Kidney (tissue), 14 donors: ENCODE measurements around the gene NUP98. TPM values are rescaled to one million over a fixed set of nuclear protein-coding genes. Genes with fewer than 3 reads are reported as not detected.

Experiments
- DNase-seq, 5 donors: peaks; one replicate each; pipeline ENCODE4 v3.0.0-alpha.2; 2013 to 2020
- FAIRE-seq: peaks from 2 replicates; lab custom pipeline; 2012; peaks lifted over from hg19 to GRCh38; lab: Jason Lieb, UNC
- H3K27ac ChIP-seq, 2 donors: one replicate each; pipeline ENCODE4 v1.7.0; 2013; ENCODE audit warnings: low read depth in 2 of 2, low read length in 2 of 2, inconsistent platforms in 1 of 2
- H3K27me3 ChIP-seq: one replicate; pipeline ENCODE4 v1.7.1; 2013; ENCODE audit warnings: low read length, inconsistent platforms; ENCODE audit not compliant: control insufficient read depth, insufficient read depth
- H3K36me3 ChIP-seq, 3 donors: one replicate each; pipeline versions ENCODE4 v1.7.0 to v1.7.1; 2013; ENCODE audit warnings: low read length in 3 of 3, control low read depth in 1 of 3, inconsistent platforms in 1 of 3; ENCODE audit not compliant: insufficient read depth in 3 of 3, control insufficient read depth in 2 of 3
- H3K4me1 ChIP-seq, 3 donors: one replicate each; pipeline versions ENCODE4 v1.7.0 to v1.7.1; 2013; ENCODE audit warnings: low read length in 3 of 3, inconsistent platforms in 1 of 3, low read depth in 1 of 3; ENCODE audit not compliant: control insufficient read depth in 2 of 3, insufficient read depth in 2 of 3
- H3K4me3 ChIP-seq, 3 donors: one replicate each; pipeline versions ENCODE4 v1.7.0 to v1.8.1; 2013; ENCODE audit warnings: low read length in 3 of 3, control low read depth in 1 of 3, inconsistent platforms in 1 of 3
- H3K9ac ChIP-seq, 3 donors: one replicate each; pipeline versions ENCODE4 v1.7.0 to v1.7.1; 2013; ENCODE audit warnings: low read length in 3 of 3, control low read depth in 1 of 3, inconsistent platforms in 1 of 3
- H3K9me3 ChIP-seq, 3 donors: one replicate each; pipeline versions ENCODE4 v1.7.0 to v1.7.1; 2013; ENCODE audit warnings: low read length in 3 of 3, control low read depth in 1 of 3, inconsistent platforms in 1 of 3; ENCODE audit not compliant: control insufficient read depth in 2 of 3, insufficient read depth in 1 of 3
- CTCF ChIP-seq: IDR thresholded peaks from 3 replicates; pipeline ENCODE4 v1.5.1; 2012; ENCODE audit warnings: mild to moderate bottlenecking, moderate library complexity, borderline replicate concordance; ENCODE audit not compliant: insufficient read depth; ENCODE audit errors: extremely low read depth
- intact Hi-C: fragments of 100-400 bp; cut with DNase I; formaldehyde crosslinking; loops from one replicate; pipeline ENCODE4 v1.11.1; 2022
- polyA plus RNA-seq: library from polyadenylated mRNA; stranded (reverse); fragments of 350-450 nt; fragmentation: Illumina TruSeq; extraction: RNeasy Lipid Tissue Mini Kit (QIAGEN cat#74804); gene quantifications from one replicate; pipeline ENCODE4 v1.2.3, GENCODE V29; 2014; ENCODE audit warnings: low read depth, low replicate concordance; ENCODE audit not compliant: insufficient read depth
- total RNA-seq: library from RNA; stranded (reverse); fragmentation: NEBNext Ultra II Directional; extraction: Animal tissue kit (Norgen Biotek cat#: 25700); gene quantifications from one replicate; pipeline ENCODE4 v1.2.1, GENCODE V29; 2021
- donor health status: control.
- donor health status: control.
- donor health status: control.
- donor health status: control.
- donor health status: control.
- donor health status: DM: yes; HTN: yes; CAD: no.
- donor health status: Normal renal cell carcinoma (clear cell type).

The NUP98 gene
- total and polyA plus RNA-seq, 2 donors from 2014 or later: 23.8 to 67.6 TPM

- TF ChIP-seq CTCF: no peak
- Histone ChIP-seq H3K36me3 (peaks cover 9 to 24% (median 11%) of the 10 kb centered on the region in 3 donors), H3K9ac (no peak overlapping the region), H3K4me1 (no peaks in the 10 kb centered on the region), H3K27me3 (no peaks in the 10 kb centered on the region), H3K27ac (no peak overlapping the region), H3K4me3 (no peak overlapping the region), H3K9me3 (no peaks in the 10 kb centered on the region)
- DNase-seq (no peak), FAIRE-seq (no peak)
- intact Hi-C loops: no loop called here
Measured at GRCh38 chr11:3738241-3738640, 59.1 kb downstream of the NUP98 start.

GRCh38 chr11:3737386-3737933 is 59.9 kb downstream of the NUP98 start:
- no peaks in the 10 kb centered on the region for H3K9me3 ChIP-seq
- no peak overlapping the region for H3K27ac ChIP-seq
- TF ChIP-seq CTCF: no peak
- FAIRE-seq (no peak), DNase-seq (no peak)
- no peaks in the 10 kb centered on the region for H3K4me1 ChIP-seq
- no peaks in the 10 kb centered on the region for H3K27me3 ChIP-seq
- H3K36me3 ChIP-seq: peaks cover 9 to 19% (median 11%) of the 10 kb centered on the region in 3 donors
- H3K9ac ChIP-seq: no peak overlapping the region
- intact Hi-C loops: no loop called here
- no peak overlapping the region for H3K4me3 ChIP-seq

GRCh38 chr11:3736816-3737215 is 60.5 kb downstream of the NUP98 start:
- Histone ChIP-seq H3K36me3 (peaks cover 7 to 19% (median 9%) of the 10 kb centered on the region in 3 donors), H3K4me3 (no peak overlapping the region), H3K9ac (no peak overlapping the region), H3K9me3 (no peaks in the 10 kb centered on the region), H3K27ac (no peak overlapping the region), H3K27me3 (no peaks in the 10 kb centered on the region), H3K4me1 (no peaks in the 10 kb centered on the region)
- DNase-seq (no peak), FAIRE-seq (no peak)
- intact Hi-C loops: no loop called here
- TF ChIP-seq CTCF: no peak

GRCh38 chr11:3735827-3736226 is 61.5 kb downstream of the NUP98 start:
- no peak overlapping the region for H3K27ac ChIP-seq
- no peak for FAIRE-seq
- H3K36me3 ChIP-seq: peaks cover 6 to 19% (median 9%) of the 10 kb centered on the region in 3 donors

More at GRCh38 chr11:3735827-3736226, 61.5 kb downstream of the NUP98 start:
- H3K9ac ChIP-seq: no peak overlapping the region
- H3K9me3 ChIP-seq: no peaks in the 10 kb centered on the region
- no peak overlapping the region for H3K4me3 ChIP-seq
- H3K27me3 ChIP-seq: no peaks in the 10 kb centered on the region
- H3K4me1 ChIP-seq: no peaks in the 10 kb centered on the region
- intact Hi-C loops: no loop called here
- no peak for TF ChIP-seq CTCF
- no peak for DNase-seq
